HCT116 (cell line): ENCODE data around the gene KRTAP5-2. TPM values are rescaled to one million over a fixed set of nuclear protein-coding genes. Genes with fewer than 3 reads are reported as not detected.

Experiments
- ATAC-seq: fragments of 200-7000 bp; cut with Tn5 transposase; 2 replicates; pipeline ENCODE4 v1.9.1; 2020; ENCODE audit warnings: mild to moderate bottlenecking, moderate library complexity
- BruUV-seq: library from RNA; stranded (reverse); fragments of 400-500 nt; replicated peaks from 2 replicates; lab custom pipeline; 2021; lab: Mats Ljungman, UMichigan
- CTCF ChIA-PET: fragments of 300-600 bp; sonication (Branson Sonifier 250); formaldehyde crosslinking; loops from one replicate; lab custom pipeline; 2021; ENCODE audit warnings: antibody characterized with exemption; lab: Charles Lee
- POLR2A ChIA-PET: fragments of 300-600, 350-600 bp; sonication (Branson Sonifier 250); formaldehyde crosslinking; loops from one replicate; lab custom pipeline; 2021; ENCODE audit warnings: antibody characterized with exemption; lab: Charles Lee
- RAD21 ChIA-PET, 2 experiments: fragments of 300-600 bp; sonication (Branson Sonifier 250); formaldehyde crosslinking; loops; one replicate each; lab custom pipeline; 2023; ENCODE audit warnings: low total read pairs in 2 of 2; ENCODE audit not compliant: uncharacterized antibody in 2 of 2, unreplicated experiment in 2 of 2, low non-redundant PET in 1 of 2; lab: Charles Lee
- DNase-seq: peaks from one replicate; pipeline ENCODE4 v3.0.0-alpha.2; 2010; ENCODE audit warnings: low read depth, low spot score
- H2AFZ ChIP-seq: fragments of 200-600 bp; shearing (Covaris generic), sonication (generic); 2 replicates; pipeline ENCODE4 v1.6.1; 2017; ENCODE audit warnings: low read depth, mixed run types, mixed read lengths, antibody characterized with exemption, low read length; ENCODE audit not compliant: poor library complexity, severe bottlenecking
- H3K27ac ChIP-seq: 2 replicates; pipeline ENCODE4 v1.5.1; 2012; ENCODE audit warnings: low read depth, low read length
- H3K27me3 ChIP-seq: fragments of 200-600 bp; sonication (generic); 2 replicates; pipeline ENCODE4 v1.6.1; 2016; ENCODE audit warnings: mixed run types, low read length, mixed read lengths; ENCODE audit not compliant: insufficient read depth
- H3K36me3 ChIP-seq, 2 experiments: fragments of 200-500 bp in 1 of 2; fragments of 200-600 bp in 1 of 2; sonication (Bioruptor generic) in 1 of 2; sonication (generic) in 1 of 2; 2 replicates each; pipeline versions ENCODE4 v1.5.1 to v1.6.1; 2014 to 2016; ENCODE audit warnings: low read length in 2 of 2, inconsistent platforms in 1 of 2, mixed read lengths in 1 of 2, mixed run types in 1 of 2; ENCODE audit not compliant: insufficient read depth in 2 of 2, control insufficient read depth in 1 of 2
- H3K4me1 ChIP-seq, 2 experiments: fragments of 200-600 bp in 1 of 2; sonication (generic) in 1 of 2; 2 replicates each; pipeline versions ENCODE4 v1.5.1 to v1.6.1; 2012 to 2017; ENCODE audit warnings: low read length in 2 of 2, inconsistent platforms in 1 of 2, mild to moderate bottlenecking in 1 of 2, mixed read lengths in 1 of 2, mixed run types in 1 of 2, moderate library complexity in 1 of 2; ENCODE audit not compliant: insufficient read depth in 2 of 2, control insufficient read depth in 1 of 2
- H3K4me2 ChIP-seq: fragments of 200-600 bp; sonication (generic); 2 replicates; pipeline ENCODE4 v1.6.1; 2017; ENCODE audit warnings: mixed run types, low read length, mixed read lengths
- H3K4me3 ChIP-seq, 2 experiments: fragments of 200-600 bp in 1 of 2; sonication (generic) in 1 of 2; replicated peaks in 1 of 2; 2 replicates each; pipeline ENCODE4 v1.5.1; 2011 to 2016; ENCODE audit warnings: low read length in 2 of 2, control low read depth in 1 of 2, low read depth in 1 of 2, mild to moderate bottlenecking in 1 of 2, mixed read lengths in 1 of 2, mixed run types in 1 of 2
- H3K79me2 ChIP-seq: fragments of 200-600 bp; sonication (generic); 2 replicates; pipeline ENCODE4 v1.6.1; 2017; ENCODE audit warnings: mild to moderate bottlenecking, mixed run types, low read length, moderate library complexity, mixed read lengths; ENCODE audit not compliant: insufficient read depth
- H3K9ac ChIP-seq: fragments of 200-600 bp; sonication (generic); 2 replicates; pipeline ENCODE4 v1.6.1; 2016; ENCODE audit warnings: low read length, mixed read lengths
- H3K9me2 ChIP-seq: fragments of 200-600 bp; sonication (generic), shearing (Covaris generic); 2 replicates; pipeline ENCODE4 v1.6.1; 2017; ENCODE audit warnings: mixed run types, mild to moderate bottlenecking, moderate library complexity; ENCODE audit not compliant: insufficient read depth
- H3K9me3 ChIP-seq, 2 experiments: fragments of 200-500 bp in 1 of 2; fragments of 200-600 bp in 1 of 2; sonication (Bioruptor generic) in 1 of 2; sonication (generic) in 1 of 2; 2 replicates each; pipeline ENCODE4 v1.6.1; 2014 to 2017; ENCODE audit warnings: low read length in 2 of 2, mixed read lengths in 2 of 2, inconsistent platforms in 1 of 2, low read depth in 1 of 2, mild to moderate bottlenecking in 1 of 2, mixed run types in 1 of 2, moderate library complexity in 1 of 2; ENCODE audit not compliant: control insufficient read depth in 1 of 2, insufficient read depth in 1 of 2
- H4K20me1 ChIP-seq: fragments of 200-600 bp; sonication (generic), shearing (Covaris generic); 2 replicates; pipeline ENCODE4 v1.6.1; 2017; ENCODE audit warnings: mixed run types, mild to moderate bottlenecking, moderate library complexity; ENCODE audit not compliant: insufficient read depth
- SP1 ChIP-seq: IDR thresholded peaks from 2 replicates; pipeline ENCODE4 v1.6.1; 2012; ENCODE audit warnings: low read depth
- intact Hi-C: fragments of 100-400 bp; cut with micrococcal nuclease; formaldehyde crosslinking; loops from 2 replicates; pipeline ENCODE4 v1.10.0; 2022
- total RNA-seq: library from RNA; stranded (reverse); gene quantifications from one replicate; pipeline ENCODE4 v1.2.1, GENCODE V29; 2021; ENCODE audit not compliant: unreplicated experiment
- TF ChIP-seq, protein P1 (sequence below), 3 experiments: fragments of 200-600 bp in 1 of 3; sonication (generic) in 1 of 3; IDR thresholded peaks in 2 of 3; conservative IDR thresholded peaks in 1 of 3; 2 replicates each; pipeline ENCODE4 v1.5.1; 2012 to 2017; ENCODE audit warnings: low read depth in 2 of 3, low read length in 2 of 3, antibody characterized with exemption in 1 of 3, borderline replicate concordance in 1 of 3, control low read depth in 1 of 3, mild to moderate bottlenecking in 1 of 3, mixed read lengths in 1 of 3, mixed run types in 1 of 3, moderate library complexity in 1 of 3; ENCODE audit not compliant: insufficient read depth in 1 of 3

The KRTAP5-2 gene
- total RNA-seq, 1 experiment from 2014 or later, result not detected

DNA sequence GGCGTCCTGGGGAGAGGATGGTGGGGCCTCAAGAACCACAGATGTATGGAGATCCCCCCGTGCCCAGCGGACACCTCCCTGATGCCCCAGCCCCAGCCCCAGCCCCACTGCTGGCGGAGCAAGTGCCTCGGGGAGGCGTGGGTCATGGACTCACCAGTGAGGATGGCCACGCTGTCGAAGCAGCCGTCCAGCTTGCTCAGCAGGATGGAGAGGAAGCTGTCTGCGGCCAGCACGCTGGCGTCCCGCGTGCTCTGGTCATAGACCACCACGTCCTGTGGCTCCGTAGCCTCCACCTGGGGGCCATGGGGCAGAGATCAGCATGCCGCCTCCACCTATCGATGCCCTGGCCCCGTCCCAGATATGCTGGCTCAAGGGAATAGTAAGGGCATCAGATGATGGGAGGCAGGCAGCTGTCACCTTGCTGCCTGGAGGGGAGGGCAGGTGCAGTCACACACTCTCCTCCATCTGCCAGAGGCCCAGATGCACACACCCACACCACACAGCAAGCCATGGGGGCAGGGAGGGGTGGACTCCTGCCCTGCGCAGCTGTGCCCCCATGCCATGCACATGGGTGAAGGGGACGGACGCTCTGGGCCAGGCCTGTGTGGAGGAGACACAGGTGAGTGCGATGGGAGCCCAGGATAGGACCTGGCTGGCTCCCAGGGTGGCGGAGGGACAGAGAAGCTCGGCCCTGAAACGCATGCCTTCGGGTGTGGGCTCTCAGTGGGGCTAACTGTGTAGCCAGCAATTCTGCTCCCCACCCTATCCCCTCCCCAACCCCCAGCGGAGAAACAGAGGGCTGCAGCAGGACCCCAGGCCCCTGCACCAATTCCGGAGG is 34.2 kb downstream of the KRTAP5-2 start (continued):
- TF ChIP-seq SP1, result no peak
- TF ChIP-seq, all 23 proteins: peak for 0

DNA sequence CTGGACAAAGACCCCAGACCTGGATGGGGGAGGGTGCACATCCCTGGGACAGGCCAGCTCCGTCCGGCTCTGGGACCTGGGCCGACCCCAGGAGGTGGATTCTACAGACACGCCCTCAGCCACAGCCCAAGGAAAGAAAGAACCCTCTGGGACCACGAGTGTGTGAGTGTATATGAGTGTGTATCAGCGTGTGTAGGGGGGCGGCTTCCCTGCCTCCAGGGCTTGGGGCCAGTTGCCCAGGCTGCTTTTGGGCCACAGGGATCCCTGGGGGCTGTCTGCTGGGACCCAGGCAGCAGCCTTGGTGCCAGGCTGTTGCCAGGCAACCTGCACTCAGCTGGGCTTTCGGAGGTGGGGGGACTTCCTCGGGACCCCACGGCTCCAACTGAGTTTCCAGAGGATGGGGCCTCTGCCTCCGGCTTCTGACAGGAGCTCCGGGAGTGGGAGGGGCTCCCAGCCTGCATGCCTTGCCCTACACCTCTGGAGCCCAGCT is 34.9 kb downstream of the KRTAP5-2 start:
- H3K9ac ChIP-seq, result no peak overlapping the region
- POLR2A ChIA-PET, result no interaction called here
- no peaks in the 10 kb centered on the region for H4K20me1 ChIP-seq
- BruUV-seq, result no TSS peak
- RAD21 ChIA-PET, result no interaction called here
- no peaks in the 10 kb centered on the region for H3K27me3 ChIP-seq
- H3K4me3 ChIP-seq, result no peak overlapping the region
- no peaks in the 10 kb centered on the region for H3K79me2 ChIP-seq
- DNase-seq (no peak), ATAC-seq (no peak)
- no peaks in the 10 kb centered on the region for H3K9me2 ChIP-seq
- H3K9me3 ChIP-seq, result no peaks in the 10 kb centered on the region
- intact Hi-C loops, result no loop called here
- H3K4me1 ChIP-seq, result peaks cover 20 to 22% of the 10 kb centered on the region in 2 experiments
- CTCF ChIA-PET, result interaction anchor here (0.9 kb wide), 1 partner anchor 11 kb away, joined by 3 read pairs; no protein-coding TSS in a partner anchor
- no peak overlapping the region for H3K27ac ChIP-seq
- H3K4me2 ChIP-seq, result no peak overlapping the region
- TF ChIP-seq, protein P1, sequence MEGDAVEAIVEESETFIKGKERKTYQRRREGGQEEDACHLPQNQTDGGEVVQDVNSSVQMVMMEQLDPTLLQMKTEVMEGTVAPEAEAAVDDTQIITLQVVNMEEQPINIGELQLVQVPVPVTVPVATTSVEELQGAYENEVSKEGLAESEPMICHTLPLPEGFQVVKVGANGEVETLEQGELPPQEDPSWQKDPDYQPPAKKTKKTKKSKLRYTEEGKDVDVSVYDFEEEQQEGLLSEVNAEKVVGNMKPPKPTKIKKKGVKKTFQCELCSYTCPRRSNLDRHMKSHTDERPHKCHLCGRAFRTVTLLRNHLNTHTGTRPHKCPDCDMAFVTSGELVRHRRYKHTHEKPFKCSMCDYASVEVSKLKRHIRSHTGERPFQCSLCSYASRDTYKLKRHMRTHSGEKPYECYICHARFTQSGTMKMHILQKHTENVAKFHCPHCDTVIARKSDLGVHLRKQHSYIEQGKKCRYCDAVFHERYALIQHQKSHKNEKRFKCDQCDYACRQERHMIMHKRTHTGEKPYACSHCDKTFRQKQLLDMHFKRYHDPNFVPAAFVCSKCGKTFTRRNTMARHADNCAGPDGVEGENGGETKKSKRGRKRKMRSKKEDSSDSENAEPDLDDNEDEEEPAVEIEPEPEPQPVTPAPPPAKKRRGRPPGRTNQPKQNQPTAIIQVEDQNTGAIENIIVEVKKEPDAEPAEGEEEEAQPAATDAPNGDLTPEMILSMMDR (IDR thresholded peaks at IDR 0.05 in 2 of 3, conservative IDR thresholded peaks at IDR 0.05 in 1 of 3; ENCODE audit: borderline replicate concordance in 1 of 3, insufficient read depth in 1 of 3, low read depth in 2 of 3, low read length in 2 of 3), result no peak
- TF ChIP-seq, all 23 proteins: peak for 0
- Histone ChIP-seq H2AFZ (no peak overlapping the region), H3K36me3 (no peaks in the 10 kb centered on the region; a peak in 1 of 4 replicates)
